ACC112 (cell line): ENCODE results near the gene FHIP1B.
"Not testable (repeated sequence)": the region's sequence is repeated elsewhere in the genome, so short reads cannot be mapped to it uniquely, and the experiment has no call there.

ENCODE experiments used
- H2AFZ ChIP-seq: fragments of 200-600 bp; sonication (generic); one replicate; pipeline ENCODE4 v1.6.0; 2017; ENCODE audit warnings: antibody characterized with exemption, low read length; ENCODE audit not compliant: unreplicated experiment
- H3K27ac ChIP-seq: fragments of 200-600 bp; sonication (generic); 2 replicates; pipeline ENCODE4 v1.5.1; 2014; ENCODE audit warnings: low read depth, mild to moderate bottlenecking, antibody characterized with exemption, low read length, moderate library complexity
- H3K27me3 ChIP-seq: fragments of 200-600 bp; sonication (generic); 2 replicates; pipeline ENCODE4 v1.6.1; 2014; ENCODE audit warnings: mild to moderate bottlenecking, antibody characterized with exemption, low read length, moderate library complexity, mixed read lengths; ENCODE audit not compliant: insufficient read depth
- H3K36me3 ChIP-seq: fragments of 200-600 bp; sonication (generic); 2 replicates; pipeline ENCODE4 v1.6.1; 2016; ENCODE audit warnings: mild to moderate bottlenecking, antibody characterized with exemption, low read length, moderate library complexity, mixed read lengths; ENCODE audit not compliant: insufficient read depth
- H3K4me1 ChIP-seq: fragments of 200-600 bp; sonication (generic); one replicate; pipeline ENCODE4 v1.6.1; 2016; ENCODE audit warnings: low read length, mixed read lengths; ENCODE audit not compliant: insufficient read depth, unreplicated experiment, control insufficient read depth
- H3K4me3 ChIP-seq: fragments of 200-600 bp; sonication (generic); 2 replicates; pipeline ENCODE4 v1.5.1; 2014; ENCODE audit warnings: mild to moderate bottlenecking, low read depth, low read length
- H3K79me2 ChIP-seq: fragments of 200-600 bp; sonication (generic); one replicate; pipeline ENCODE4 v1.6.0; 2016; ENCODE audit warnings: low read length; ENCODE audit not compliant: control insufficient read depth, unreplicated experiment, insufficient read depth

FHIP1B gene

GRCh38 chr11:6258571-6259081 lies 24.2 kb upstream of the FHIP1B start:
- Histone ChIP-seq H3K27me3 (peaks cover 96% of the 10 kb centered on the region), H3K4me1 (peaks cover 4% of the 10 kb centered on the region), H3K36me3 (no peaks in the 10 kb centered on the region), H3K79me2 (no peaks in the 10 kb centered on the region), H2AFZ (no peak overlapping the region), H3K27ac (no peak overlapping the region), H3K4me3 (peak overlapping the region; percentile 46; the same call in 1 of the 2 replicates)

- Histone ChIP-seq H3K27ac (no peak overlapping the region), H3K27me3 (peaks cover 91% of the 10 kb centered on the region), H3K4me3 (no peak overlapping the region), H3K36me3 (no peaks in the 10 kb centered on the region), H3K79me2 (no peaks in the 10 kb centered on the region), H3K4me1 (peaks cover 4% of the 10 kb centered on the region), H2AFZ (no peak overlapping the region)
Observed at GRCh38 chr11:6258141-6258540, 23.7 kb upstream of the FHIP1B start.

GRCh38 chr11:6253197-6253596 lies 18.8 kb upstream of the FHIP1B start:
- no peak overlapping the region for H3K4me3 ChIP-seq
- no peak overlapping the region for H3K27ac ChIP-seq
- no peaks in the 10 kb centered on the region for H3K36me3 ChIP-seq
- no peak overlapping the region for H2AFZ ChIP-seq
- H3K4me1 ChIP-seq: peaks cover 8% of the 10 kb centered on the region
- H3K27me3 ChIP-seq: peaks cover 43% of the 10 kb centered on the region
- H3K79me2 ChIP-seq: no peaks in the 10 kb centered on the region

GRCh38 chr11:6251990-6252473 lies 17.6 kb upstream of the FHIP1B start:
- no peak overlapping the region for H2AFZ ChIP-seq

GRCh38 chr11:6251120-6251733 lies 16.8 kb upstream of the FHIP1B start:
- H3K4me3 ChIP-seq: no peak overlapping the region
- H2AFZ ChIP-seq: no peak overlapping the region
- H3K4me1 ChIP-seq: peaks cover 8% of the 10 kb centered on the region
- no peaks in the 10 kb centered on the region for H3K36me3 ChIP-seq
- no peak overlapping the region for H3K27ac ChIP-seq
- no peaks in the 10 kb centered on the region for H3K79me2 ChIP-seq
- H3K27me3 ChIP-seq: peaks cover 25% of the 10 kb centered on the region

More at GRCh38 chr11:6251990-6252473, 17.6 kb upstream of the FHIP1B start:
- peaks cover 8% of the 10 kb centered on the region for H3K4me1 ChIP-seq
- no peaks in the 10 kb centered on the region for H3K79me2 ChIP-seq
- H3K36me3 ChIP-seq: no peaks in the 10 kb centered on the region
- H3K27me3 ChIP-seq: peaks cover 31% of the 10 kb centered on the region
- no peak overlapping the region for H3K4me3 ChIP-seq
- no peak overlapping the region for H3K27ac ChIP-seq

- Histone ChIP-seq H2AFZ (no peak overlapping the region), H3K27me3 (peaks cover 25% of the 10 kb centered on the region), H3K36me3 (no peaks in the 10 kb centered on the region), H3K27ac (no peak overlapping the region), H3K4me3 (no peak overlapping the region), H3K4me1 (peaks cover 8% of the 10 kb centered on the region), H3K79me2 (no peaks in the 10 kb centered on the region)
Observed at GRCh38 chr11:6249770-6250555, 15.5 kb upstream of the FHIP1B start.

- H3K36me3 ChIP-seq, H3K79me2 ChIP-seq, H2AFZ ChIP-seq, H3K4me1 ChIP-seq, H3K27ac ChIP-seq, H3K4me3 ChIP-seq: not testable (repeated sequence)
- peaks cover 19% of the 10 kb centered on the region for H3K27me3 ChIP-seq
Observed at GRCh38 chr11:6248897-6249296, 14.5 kb upstream of the FHIP1B start.

- Histone ChIP-seq H3K79me2 (no peaks in the 10 kb centered on the region), H3K27me3 (peaks cover 23% of the 10 kb centered on the region), H3K4me3 (no peak overlapping the region), H3K27ac (no peak overlapping the region), H3K36me3 (no peaks in the 10 kb centered on the region), H2AFZ (no peak overlapping the region), H3K4me1 (peaks cover 8% of the 10 kb centered on the region)
Observed at GRCh38 chr11:6248248-6248647, 13.8 kb upstream of the FHIP1B start.

GRCh38 chr11:6245536-6245935 lies 11.1 kb upstream of the FHIP1B start:
- Histone ChIP-seq H3K4me3 (no peak overlapping the region), H3K4me1 (peaks cover 8% of the 10 kb centered on the region), H3K27ac (no peak overlapping the region)

GRCh38 chr11:6241316-6241715 lies 6.9 kb upstream of the FHIP1B start:
- no peaks in the 10 kb centered on the region for H3K79me2 ChIP-seq
- no peak overlapping the region for H3K27ac ChIP-seq
- peaks cover 39% of the 10 kb centered on the region for H3K27me3 ChIP-seq
- no peak overlapping the region for H3K4me3 ChIP-seq
- H3K36me3 ChIP-seq: no peaks in the 10 kb centered on the region
- no peak overlapping the region for H2AFZ ChIP-seq
- no peaks in the 10 kb centered on the region for H3K4me1 ChIP-seq

More at GRCh38 chr11:6245536-6245935, 11.1 kb upstream of the FHIP1B start:
- Histone ChIP-seq H2AFZ (no peak overlapping the region), H3K27me3 (peaks cover 33% of the 10 kb centered on the region), H3K36me3 (no peaks in the 10 kb centered on the region), H3K79me2 (no peaks in the 10 kb centered on the region)
